Naive thymus-derived CD4-positive, alpha-beta T cell (primary cell): ENCODE measurements around the gene DHRS7B. TPM values are rescaled to one million over a fixed set of nuclear protein-coding genes. Genes with fewer than 3 reads are reported as not detected.
"Not testable (repeated sequence)": the region's sequence is repeated elsewhere in the genome, so short reads cannot be mapped to it uniquely, and the experiment has no call there.

ENCODE experiments used
- ATAC-seq: fragments of 150-1000 bp; cut with Tn5 transposase; 2 replicates; pipeline ENCODE4 v1.10.0; 2021; ENCODE audit warnings: mild to moderate bottlenecking, moderate library complexity
- CTCF ChIA-PET: fragments of 350-600 bp; sonication (Branson Sonifier 250); formaldehyde crosslinking; loops from one replicate; lab custom pipeline; 2021; ENCODE audit warnings: antibody characterized with exemption; lab: Charles Lee
- POLR2A ChIA-PET: fragments of 350-600 bp; sonication (Branson Sonifier 250); formaldehyde crosslinking; loops from one replicate; lab custom pipeline; 2021; ENCODE audit warnings: antibody characterized with exemption, inconsistent platforms; lab: Charles Lee
- DNase-seq, 9 donors: peaks; one replicate each; pipeline versions ENCODE4 v3.0.0 to v3.0.0-alpha.2; 2020 to 2022; ENCODE audit warnings: mixed read lengths in 1 of 9
- H3K27ac ChIP-seq: one replicate; pipeline ENCODE4 v1.7.0; 2013; ENCODE audit warnings: mild to moderate bottlenecking, low read depth, low read length, moderate library complexity
- H3K27me3 ChIP-seq, 2 donors: one replicate each; pipeline ENCODE4 v1.7.0; 2013; ENCODE audit warnings: low read length in 2 of 2, mild to moderate bottlenecking in 2 of 2, moderate library complexity in 2 of 2; ENCODE audit not compliant: control insufficient read depth in 2 of 2, insufficient read depth in 2 of 2
- H3K36me3 ChIP-seq, 3 experiments: 1 replicate in 2 of 3; 2 replicates in 1 of 3; pipeline ENCODE4 v1.7.0; 2013; ENCODE audit warnings: low read length in 3 of 3, mild to moderate bottlenecking in 3 of 3, moderate library complexity in 1 of 3; ENCODE audit not compliant: insufficient read depth in 3 of 3, control insufficient read depth in 2 of 3
- H3K4me1 ChIP-seq, 2 donors: one replicate each; pipeline ENCODE4 v1.7.0; 2013; ENCODE audit warnings: low read length in 2 of 2, mild to moderate bottlenecking in 2 of 2, moderate library complexity in 1 of 2; ENCODE audit not compliant: control insufficient read depth in 2 of 2, insufficient read depth in 2 of 2
- H3K4me3 ChIP-seq: 2 replicates; pipeline ENCODE4 v1.7.0; 2013; ENCODE audit warnings: mild to moderate bottlenecking, low read length
- H3K9me3 ChIP-seq, 3 experiments: 1 replicate in 2 of 3; 2 replicates in 1 of 3; pipeline ENCODE4 v1.7.0; 2013; ENCODE audit warnings: low read length in 3 of 3; ENCODE audit not compliant: control insufficient read depth in 2 of 3
- H3K27ac Mint-ChIP-seq, 9 donors: one replicate each; pipeline ENCODE4 v1.8.0; 2020 to 2022; ENCODE audit warnings: mixed read lengths in 9 of 9, mild to moderate bottlenecking in 8 of 9, moderate library complexity in 5 of 9, inconsistent platforms in 2 of 9
- H3K27me3 Mint-ChIP-seq, 5 donors: one replicate each; pipeline ENCODE4 v1.8.0; 2021 to 2022; ENCODE audit warnings: mixed read lengths in 5 of 5, mild to moderate bottlenecking in 1 of 5
- H3K36me3 Mint-ChIP-seq, 5 donors: one replicate each; pipeline ENCODE4 v1.8.0; 2020 to 2022; ENCODE audit warnings: mixed read lengths in 5 of 5, mild to moderate bottlenecking in 3 of 5, inconsistent platforms in 1 of 5
- H3K4me1 Mint-ChIP-seq, 7 donors: one replicate each; pipeline ENCODE4 v1.8.0; 2020 to 2022; ENCODE audit warnings: mixed read lengths in 7 of 7, mild to moderate bottlenecking in 3 of 7, inconsistent platforms in 1 of 7
- H3K4me3 Mint-ChIP-seq, 10 donors: one replicate each; pipeline ENCODE4 v1.8.0; 2020 to 2022; ENCODE audit warnings: mild to moderate bottlenecking in 10 of 10, mixed read lengths in 10 of 10, moderate library complexity in 6 of 10, inconsistent platforms in 2 of 10
- H3K9me3 Mint-ChIP-seq, 11 donors: one replicate each; pipeline ENCODE4 v1.8.0; 2020 to 2022; ENCODE audit warnings: mixed read lengths in 11 of 11, mild to moderate bottlenecking in 4 of 11, inconsistent platforms in 1 of 11, moderate library complexity in 1 of 11
- intact Hi-C, 2 donors: fragments of 100-400 bp; cut with micrococcal nuclease; formaldehyde crosslinking; loops; one replicate each; pipeline ENCODE4 v1.15.1; 2023
- polyA plus RNA-seq, 2 donors: library from polyadenylated mRNA; unstranded; fragments of 300-500 nt; fragmentation: Illumina TruSeq; gene quantifications; one replicate each; pipeline ENCODE4 v1.2.3, GENCODE V29; 2021
- total RNA-seq, 6 experiments: library from RNA in 5 of 6; stranded (reverse) in 5 of 6; gene quantifications; 1 replicate in 5 of 6; 2 replicates in 1 of 6; pipeline ENCODE4 v1.2.3 and lab custom pipeline; 2021 to 2026

Gene DHRS7B
- total and polyA plus RNA-seq, 7 experiments from 2014 or later = 5.9 to 15.1 (median 10.0) TPM

DNA sequence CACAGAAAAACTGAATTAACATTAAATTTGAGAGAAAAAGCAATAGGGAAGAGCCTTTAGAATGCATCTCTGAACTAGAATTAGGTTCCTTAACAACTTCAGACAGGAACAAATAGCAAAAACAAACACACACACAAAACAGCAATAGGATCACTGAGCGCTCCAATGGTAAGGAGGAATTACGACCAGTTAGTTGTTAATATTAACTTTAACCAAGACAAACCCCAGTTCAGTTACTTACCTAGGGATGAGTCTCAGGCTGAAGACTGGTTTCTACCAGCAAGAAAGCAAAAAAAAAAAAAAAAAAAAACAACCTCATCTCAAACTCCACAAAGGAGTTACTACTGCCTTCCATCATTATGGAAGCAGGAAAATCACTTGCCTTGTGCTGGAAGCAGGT lies 14.6 kb downstream of the DHRS7B start:
- no peaks in the 10 kb centered on the region for H3K27me3 Mint-ChIP-seq
- peaks cover 0 to 9% (median 5%) of the 10 kb centered on the region in 7 donors for H3K4me1 Mint-ChIP-seq
- no peak overlapping the region for H3K27ac ChIP-seq
- H3K36me3 Mint-ChIP-seq = peaks cover 6 to 23% (median 15%) of the 10 kb centered on the region in 5 donors
- no peak overlapping the region for H3K27ac Mint-ChIP-seq
- no peaks in the 10 kb centered on the region for H3K4me1 ChIP-seq
- CTCF ChIA-PET = no interaction called here
- H3K4me3 Mint-ChIP-seq = peak overlapping the region in 1 of 10 donors; percentile 11
- POLR2A ChIA-PET = no interaction called here
- no peak for DNase-seq
- no peak overlapping the region for H3K4me3 ChIP-seq
- H3K9me3 ChIP-seq = no peaks in the 10 kb centered on the region
- no peaks in the 10 kb centered on the region for H3K36me3 ChIP-seq
- H3K27me3 ChIP-seq = no peaks in the 10 kb centered on the region
- ATAC-seq = no peak
- intact Hi-C loops = no loop called here
- peaks cover 0 to 4% (median 0%) of the 10 kb centered on the region in 11 donors for H3K9me3 Mint-ChIP-seq

DNA sequence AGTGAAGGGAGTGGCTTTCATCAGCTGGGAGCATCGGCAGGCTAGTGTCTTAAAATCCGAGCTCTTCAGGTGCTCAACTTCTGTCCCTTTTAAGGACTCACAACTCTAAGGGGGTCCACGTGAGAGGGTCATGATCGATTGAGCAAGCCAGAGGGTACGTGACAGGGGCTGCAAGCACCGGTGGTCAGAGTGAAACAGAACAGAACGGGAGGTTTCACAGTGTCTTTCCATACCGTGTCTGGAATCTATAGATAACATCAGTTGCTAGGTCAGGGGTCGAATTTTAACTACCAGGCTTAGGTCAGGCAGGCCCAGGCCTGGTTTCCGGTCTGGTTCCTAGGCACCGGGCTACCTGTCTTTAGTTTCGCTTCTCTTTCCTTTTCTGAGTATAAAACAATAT lies 15.3 kb downstream of the DHRS7B start:
- POLR2A ChIA-PET = interaction anchor here (0.6 kb wide), 1 partner anchor 8 kb away, joined by 5 read pairs; no protein-coding TSS in a partner anchor
- not testable (repeated sequence) for H3K4me1 ChIP-seq, H3K27ac ChIP-seq

DNA sequence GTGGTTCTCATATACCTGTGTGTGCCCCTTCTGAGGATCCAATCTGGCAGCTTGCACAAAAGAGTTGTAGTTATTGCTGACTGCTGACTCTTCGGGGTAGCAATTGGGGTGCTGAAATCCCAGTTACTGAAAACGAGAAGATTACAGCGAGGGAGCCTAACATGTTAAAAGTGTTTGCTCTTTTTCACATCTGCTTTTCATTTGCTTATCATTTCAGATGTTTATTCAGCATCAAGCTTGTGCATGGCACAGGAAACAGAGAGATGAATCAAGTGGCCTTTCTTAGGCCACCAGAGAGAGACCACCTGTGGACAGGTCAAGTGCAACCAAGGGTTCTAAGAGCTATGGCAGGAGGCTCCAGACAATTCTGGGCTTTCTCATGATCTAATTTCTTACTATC lies 16.9 kb downstream of the DHRS7B start:
- ChIA-PET CTCF (no interaction called here), POLR2A (no interaction called here)
- Mint-ChIP-seq H3K4me1 (peaks cover 0 to 13% (median 7%) of the 10 kb centered on the region in 7 donors), H3K4me3 (no peak overlapping the region), H3K27me3 (no peaks in the 10 kb centered on the region), H3K36me3 (peaks cover 7 to 35% (median 29%) of the 10 kb centered on the region in 5 donors), H3K27ac (no peak overlapping the region), H3K9me3 (peaks cover 0 to 15% (median 4%) of the 10 kb centered on the region in 11 donors)
- H3K9me3 ChIP-seq = no peaks in the 10 kb centered on the region
- H3K4me3 ChIP-seq = no peak overlapping the region
- DNase-seq = no peak
- no peaks in the 10 kb centered on the region for H3K27me3 ChIP-seq
- no peaks in the 10 kb centered on the region for H3K36me3 ChIP-seq
- intact Hi-C loops = no loop called here
- no peak overlapping the region for H3K27ac ChIP-seq
- H3K4me1 ChIP-seq = no peaks in the 10 kb centered on the region
- no peak for ATAC-seq

More for the DNA sequence above, 15.3 kb downstream of the DHRS7B start:
- ATAC-seq, H3K27me3 ChIP-seq, DNase-seq, H3K4me3 Mint-ChIP-seq, H3K4me3 ChIP-seq, intact Hi-C loops, H3K9me3 ChIP-seq, CTCF ChIA-PET, H3K27me3 Mint-ChIP-seq, H3K36me3 ChIP-seq: not testable (repeated sequence)
- Mint-ChIP-seq H3K9me3 (peaks cover 0 to 11% (median 0%) of the 10 kb centered on the region in 11 donors), H3K36me3 (peaks cover 6 to 31% (median 22%) of the 10 kb centered on the region in 5 donors), H3K27ac (peak overlapping the region in 1 of 9 donors; percentile 30), H3K4me1 (peaks cover 0 to 11% (median 6%) of the 10 kb centered on the region in 7 donors)

DNA sequence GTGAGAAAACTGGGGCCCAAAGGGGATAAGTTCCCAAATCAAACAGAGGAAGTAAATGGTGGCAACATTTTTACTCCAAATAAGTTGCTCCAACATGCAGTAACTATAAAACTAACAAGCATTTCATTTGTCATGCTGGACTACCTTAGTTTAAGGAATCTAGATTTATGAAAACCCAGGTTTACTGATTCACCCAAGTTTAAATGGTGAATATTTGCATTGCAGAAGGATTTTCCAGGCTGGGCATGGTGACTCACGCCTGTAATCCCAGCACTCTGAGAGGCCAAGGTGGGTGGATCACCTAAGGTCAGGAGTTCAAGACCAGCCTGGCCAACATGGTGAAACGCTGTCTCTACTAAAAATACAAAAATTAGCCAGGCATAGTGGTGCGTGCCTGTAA lies 17.5 kb downstream of the DHRS7B start:
- not testable (repeated sequence) for H3K27ac ChIP-seq

DNA sequence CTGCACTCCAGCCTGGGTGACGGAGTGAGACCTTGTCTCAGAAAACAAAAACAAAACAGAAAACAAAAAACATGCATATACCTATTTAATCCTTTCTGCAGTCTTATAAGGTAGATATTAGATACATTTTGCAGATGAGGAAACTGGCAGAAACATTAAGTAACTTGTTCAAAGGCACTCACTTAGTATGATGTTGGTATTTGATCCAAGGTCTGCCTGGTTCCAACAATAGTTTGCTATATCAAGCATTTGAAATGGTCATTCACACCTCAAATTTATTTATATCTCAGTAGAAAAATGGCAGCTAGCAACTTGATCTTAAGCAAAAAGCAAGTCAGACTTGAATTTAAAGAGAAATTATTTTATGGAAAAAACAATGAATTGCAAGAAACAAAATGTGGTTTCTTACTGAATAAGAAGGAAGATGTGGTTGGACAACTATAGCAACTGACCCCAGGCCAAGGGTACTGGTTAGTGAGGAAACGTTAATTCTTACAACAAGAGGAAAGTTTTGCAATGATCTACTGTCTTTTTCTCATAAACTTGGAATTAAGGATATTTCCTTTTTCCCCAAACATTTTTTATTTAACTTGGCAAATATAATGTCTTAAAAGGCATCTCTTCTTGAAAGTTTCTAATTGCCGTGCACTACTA lies 19.7 kb downstream of the DHRS7B start:
- ATAC-seq (no peak), DNase-seq (no peak)
- CTCF ChIA-PET = no interaction called here
- Mint-ChIP-seq H3K9me3 (peaks cover 0 to 28% (median 11%) of the 10 kb centered on the region in 11 donors), H3K27ac (no peak overlapping the region), H3K4me1 (peaks cover 0 to 11% (median 6%) of the 10 kb centered on the region in 7 donors), H3K4me3 (no peak overlapping the region), H3K36me3 (peaks cover 10 to 40% (median 37%) of the 10 kb centered on the region in 5 donors), H3K27me3 (no peaks in the 10 kb centered on the region)
- no peak overlapping the region for H3K27ac ChIP-seq
- no peaks in the 10 kb centered on the region for H3K27me3 ChIP-seq
- H3K36me3 ChIP-seq = no peaks in the 10 kb centered on the region
- H3K9me3 ChIP-seq = no peaks in the 10 kb centered on the region
- POLR2A ChIA-PET = interaction anchor here (0.7 kb wide), 1 partner anchor 56 kb away, joined by 3 read pairs; no protein-coding TSS in a partner anchor
- no peak overlapping the region for H3K4me3 ChIP-seq
- H3K4me1 ChIP-seq = no peaks in the 10 kb centered on the region
- intact Hi-C loops = no loop called here

More for the DNA sequence above, 17.5 kb downstream of the DHRS7B start:
- H3K27me3 ChIP-seq, POLR2A ChIA-PET, DNase-seq, H3K36me3 ChIP-seq, intact Hi-C loops, H3K4me3 ChIP-seq, H3K4me1 ChIP-seq, H3K9me3 ChIP-seq, ATAC-seq, CTCF ChIA-PET, H3K4me3 Mint-ChIP-seq, H3K27ac Mint-ChIP-seq, H3K27me3 Mint-ChIP-seq: not testable (repeated sequence)
- Mint-ChIP-seq H3K4me1 (peaks cover 0 to 15% (median 8%) of the 10 kb centered on the region in 7 donors), H3K36me3 (peaks cover 10 to 37% (median 34%) of the 10 kb centered on the region in 5 donors), H3K9me3 (peaks cover 0 to 21% (median 7%) of the 10 kb centered on the region in 11 donors)

DNA sequence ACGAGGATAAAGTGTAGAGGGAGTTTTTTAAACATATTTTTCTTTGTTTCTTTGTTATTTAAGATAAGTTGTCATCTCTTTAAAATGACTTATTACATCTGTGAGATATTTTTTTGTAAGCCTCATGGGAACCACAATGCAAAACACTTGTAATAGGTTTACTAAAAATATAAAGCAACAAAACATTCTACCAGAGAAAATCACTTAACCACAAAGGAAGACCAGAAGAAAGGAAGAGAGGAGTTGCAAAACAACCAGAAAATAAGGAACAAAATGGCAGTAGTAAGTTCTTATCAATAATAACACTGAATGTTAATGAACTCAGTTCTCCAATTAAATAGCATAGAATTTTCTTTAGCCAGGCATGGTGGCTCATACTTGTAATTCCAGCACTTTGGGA lies 22.9 kb downstream of the DHRS7B start:
- Histone ChIP-seq H3K27me3 (no peaks in the 10 kb centered on the region), H3K9me3 (no peaks in the 10 kb centered on the region), H3K27ac (no peak overlapping the region), H3K36me3 (no peaks in the 10 kb centered on the region), H3K4me3 (no peak overlapping the region), H3K4me1 (no peaks in the 10 kb centered on the region)
- no peaks in the 10 kb centered on the region for H3K27me3 Mint-ChIP-seq
- intact Hi-C loops = no loop called here
- ChIA-PET CTCF (no interaction called here), POLR2A (no interaction called here)
- no peak for DNase-seq
- peaks cover 0 to 22% (median 6%) of the 10 kb centered on the region in 7 donors for H3K4me1 Mint-ChIP-seq
- peak overlapping the region in 1 of 9 donors; percentile 45 for H3K27ac Mint-ChIP-seq
- peaks cover 4 to 46% (median 37%) of the 10 kb centered on the region in 5 donors for H3K36me3 Mint-ChIP-seq
- no peak overlapping the region for H3K4me3 Mint-ChIP-seq
- ATAC-seq = no peak
- peaks cover 0 to 59% (median 20%) of the 10 kb centered on the region in 11 donors for H3K9me3 Mint-ChIP-seq
